Right renal pelvis (tissue), 4 donors: ENCODE measurements around the gene PCDHA3. TPM values are rescaled to one million over a fixed set of nuclear protein-coding genes. Genes with fewer than 3 reads are reported as not detected.
"Not testable (repeated sequence)": the region's sequence is repeated elsewhere in the genome, so short reads cannot be mapped to it uniquely, and the experiment has no call there.

Experiments
- DNase-seq, 4 donors: peaks; one replicate each; pipeline ENCODE4 v3.0.0-alpha.2; 2013; ENCODE audit warnings: low read depth in 4 of 4, low spot score in 3 of 4, missing footprints in 1 of 4
- polyA plus RNA-seq, 4 donors: library from polyadenylated mRNA; unstranded; fragments of 120-200 nt; gene quantifications; one replicate each; pipeline ENCODE4 v1.2.1, GENCODE V29; 2013; ENCODE audit not compliant: insufficient read length in 4 of 4

Gene PCDHA3
- polyA plus RNA-seq, 4 donors = 0.25 to 0.49 (median 0.38) TPM

- DNase-seq = not testable (repeated sequence)
Measured at GRCh38 chr5:140849831-140850634, 49.2 kb downstream of the PCDHA3 start.

Other genes starting within 250 kb of the PCDHA3 start
- 10 to 100 TPM; 23.4 to 29.6 (median 26.4) TPM for gene SRA1, start 243.6 kb upstream of the PCDHA3 start, polyA plus RNA-seq
- gene APBB3, start 236.5 kb upstream of the PCDHA3 start, polyA plus RNA-seq = 10 to 100 TPM; 31.3 to 39.8 (median 33.9) TPM
- 10 to 100 TPM; 83.5 to 87.5 (median 85.2) TPM for gene SLC35A4, start 236.2 kb upstream of the PCDHA3 start, polyA plus RNA-seq
- 10 to 100 TPM in 1 of 4 donors, 1 to 10 TPM in 3; 7.3 to 10.0 (median 8.4) TPM for gene CD14, start 167.9 kb upstream of the PCDHA3 start, polyA plus RNA-seq
- 10 to 100 TPM; 15.5 to 18.8 (median 16.9) TPM for gene TMCO6, start 161.6 kb upstream of the PCDHA3 start, polyA plus RNA-seq
- 100 to 1,000 TPM in 1 of 4 donors, 10 to 100 TPM in 3; 73.4 to 113 (median 79.0) TPM for gene NDUFA2, start 153.4 kb upstream of the PCDHA3 start, polyA plus RNA-seq
- 100 to 1,000 TPM; 150 to 164 (median 156) TPM for gene IK, start 153.2 kb upstream of the PCDHA3 start, polyA plus RNA-seq
- 10 to 100 TPM; 13.2 to 15.3 (median 14.3) TPM for gene WDR55, start 136.2 kb upstream of the PCDHA3 start, polyA plus RNA-seq
- under 1 TPM in 2 of 4 donors, not detected in 2; 0.14 to 0.29 TPM for gene DND1, start 127.5 kb upstream of the PCDHA3 start, polyA plus RNA-seq
- 10 to 100 TPM; 65.0 to 67.1 (median 66.5) TPM for gene HARS1, start 109.7 kb upstream of the PCDHA3 start, polyA plus RNA-seq
- 10 to 100 TPM; 42.7 to 47.6 (median 45.9) TPM for gene HARS2, start 109.6 kb upstream of the PCDHA3 start, polyA plus RNA-seq
- 100 to 1,000 TPM; 103 to 126 (median 118) TPM for gene ZMAT2, start 100.6 kb upstream of the PCDHA3 start, polyA plus RNA-seq
- under 1 TPM in 1 of 4 donors, not detected in 3; 0.06 TPM for gene PCDHA1, start 14.9 kb upstream of the PCDHA3 start, polyA plus RNA-seq
- gene PCDHA2, start 6.2 kb upstream of the PCDHA3 start, polyA plus RNA-seq = under 1 TPM; 0.13 to 0.30 (median 0.25) TPM
- 1 to 10 TPM in 2 of 4 donors, under 1 TPM in 2; 0.62 to 1.6 (median 1.1) TPM for gene PCDHA4, start 6.0 kb downstream of the PCDHA3 start, polyA plus RNA-seq
- gene PCDHA5, start 20.6 kb downstream of the PCDHA3 start, polyA plus RNA-seq = under 1 TPM in 3 of 4 donors, not detected in 1; 0.04 to 0.15 (median 0.06) TPM
- under 1 TPM; 0.13 to 0.51 (median 0.47) TPM for gene PCDHA6, start 26.9 kb downstream of the PCDHA3 start, polyA plus RNA-seq
- under 1 TPM; 0.28 to 0.51 (median 0.37) TPM for gene PCDHA7, start 33.2 kb downstream of the PCDHA3 start, polyA plus RNA-seq
- gene PCDHA8, start 40.1 kb downstream of the PCDHA3 start, polyA plus RNA-seq = under 1 TPM in 3 of 4 donors, not detected in 1; 0.04 to 0.07 (median 0.06) TPM
- gene PCDHA9, start 47.3 kb downstream of the PCDHA3 start, polyA plus RNA-seq = under 1 TPM in 3 of 4 donors, not detected in 1; 0.01 to 0.11 (median 0.06) TPM
- gene PCDHA10, start 54.8 kb downstream of the PCDHA3 start, polyA plus RNA-seq = 1 to 10 TPM in 1 of 4 donors, under 1 TPM in 3; 0.05 to 1.7 (median 0.43) TPM
- under 1 TPM; 0.16 to 0.37 (median 0.27) TPM for gene PCDHA11, start 67.9 kb downstream of the PCDHA3 start, polyA plus RNA-seq
- gene PCDHA12, start 74.3 kb downstream of the PCDHA3 start, polyA plus RNA-seq = under 1 TPM; 0.03 to 0.24 (median 0.10) TPM
- under 1 TPM in 3 of 4 donors, not detected in 1; 0.01 to 0.14 (median 0.04) TPM for gene PCDHA13, start 81.1 kb downstream of the PCDHA3 start, polyA plus RNA-seq
- under 1 TPM in 3 of 4 donors, not detected in 1; 0.10 to 0.16 (median 0.11) TPM for gene PCDHAC1, start 125.2 kb downstream of the PCDHA3 start, polyA plus RNA-seq
- gene PCDHAC2, start 165.4 kb downstream of the PCDHA3 start, polyA plus RNA-seq = under 1 TPM; 0.45 to 0.70 (median 0.59) TPM